Inferior parietal cortex (tissue), 1 donor: ENCODE data around the gene CAMK1D.

ENCODE experiments used
- DNase-seq: peaks from one replicate; pipeline ENCODE4 v3.0.0-alpha.2; 2016; ENCODE audit errors: extremely low spot score

The CAMK1D gene

DNA sequence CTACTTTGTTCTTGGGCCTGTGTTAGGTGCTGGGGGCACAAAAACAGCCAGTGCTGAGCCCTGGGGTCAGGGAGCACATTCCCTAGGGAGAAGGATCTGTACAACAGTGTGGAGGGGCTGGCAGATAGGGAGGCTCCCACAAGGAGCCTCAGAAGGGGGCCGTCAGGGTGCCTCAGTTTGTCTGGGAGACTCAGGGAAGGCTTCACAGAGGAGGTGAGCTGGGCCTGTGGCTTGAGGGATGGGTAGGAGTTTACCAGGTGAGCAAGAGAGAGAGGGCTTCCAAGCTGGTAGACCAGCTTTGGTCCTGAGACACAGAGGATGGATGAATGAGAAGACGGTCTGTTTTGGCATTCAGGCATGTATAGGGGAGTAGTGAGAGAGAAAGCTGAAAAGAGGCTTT, 52.1 kb downstream of the CAMK1D start:
- no peak for DNase-seq

DNA sequence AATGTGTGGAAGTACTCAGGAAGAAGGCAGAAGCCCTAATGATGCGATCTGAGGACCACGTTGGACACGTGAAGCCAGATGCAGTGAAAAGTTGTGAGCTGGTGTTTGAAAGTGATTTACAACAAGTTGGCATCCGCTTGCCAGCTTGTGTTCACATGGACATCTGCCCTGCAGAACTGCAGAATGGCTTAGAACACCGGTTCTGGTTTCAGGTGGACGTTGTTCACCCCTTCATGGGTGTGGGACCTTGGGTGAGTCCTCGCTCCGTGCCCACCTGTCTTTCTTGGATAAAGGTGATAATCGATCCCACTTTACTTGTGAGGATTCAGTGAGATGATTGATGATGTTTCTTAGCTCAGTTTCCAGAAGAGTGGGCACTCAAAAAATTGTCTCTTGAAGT, 53.8 kb downstream of the CAMK1D start:
- DNase-seq, result no peak

DNA sequence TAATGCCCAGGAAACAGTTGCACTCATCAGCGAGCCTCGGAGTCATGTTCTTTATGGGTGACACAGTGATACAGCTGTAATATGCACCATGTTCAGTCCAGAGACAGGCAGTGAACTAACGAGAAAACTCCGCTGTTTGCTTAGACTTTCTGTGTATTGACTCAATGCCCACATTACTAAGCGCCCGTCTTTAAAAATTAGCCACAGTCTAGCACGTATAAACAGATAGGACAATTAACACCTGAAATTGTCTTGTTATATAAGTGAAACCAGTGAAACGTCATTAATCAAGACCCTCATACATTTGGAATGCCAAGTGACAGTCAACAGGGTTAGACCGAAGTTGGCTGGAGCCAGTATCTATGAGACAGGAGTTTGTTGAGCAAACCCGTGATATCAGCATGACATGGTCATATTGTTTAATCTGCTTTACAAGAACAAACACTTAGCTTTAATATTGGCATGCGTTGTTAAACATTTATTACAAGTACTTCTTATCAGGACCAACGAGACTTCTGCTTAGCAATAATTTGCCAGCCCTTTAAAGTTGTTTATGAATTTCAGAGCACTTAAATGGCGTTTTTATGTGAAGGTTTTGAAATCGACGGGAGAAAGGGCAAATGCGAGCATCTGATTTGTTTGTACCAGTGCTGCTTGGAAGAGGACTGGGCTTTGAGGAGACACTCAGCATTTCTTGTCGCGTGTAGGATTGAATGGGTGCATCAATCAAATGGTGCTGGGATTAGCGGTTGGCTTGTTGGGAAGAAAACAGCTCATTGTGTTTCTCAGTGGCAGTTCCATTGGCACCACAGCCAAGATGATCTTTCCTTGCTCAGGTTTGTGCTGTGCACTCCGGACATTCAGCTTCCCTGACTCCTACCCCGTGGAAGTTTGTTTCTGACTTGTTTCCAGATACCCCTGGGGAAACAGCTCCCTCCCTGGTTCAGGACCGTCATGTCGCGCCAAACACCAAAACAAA, 56.3 kb downstream of the CAMK1D start:
- DNase-seq, result no peak

DNA sequence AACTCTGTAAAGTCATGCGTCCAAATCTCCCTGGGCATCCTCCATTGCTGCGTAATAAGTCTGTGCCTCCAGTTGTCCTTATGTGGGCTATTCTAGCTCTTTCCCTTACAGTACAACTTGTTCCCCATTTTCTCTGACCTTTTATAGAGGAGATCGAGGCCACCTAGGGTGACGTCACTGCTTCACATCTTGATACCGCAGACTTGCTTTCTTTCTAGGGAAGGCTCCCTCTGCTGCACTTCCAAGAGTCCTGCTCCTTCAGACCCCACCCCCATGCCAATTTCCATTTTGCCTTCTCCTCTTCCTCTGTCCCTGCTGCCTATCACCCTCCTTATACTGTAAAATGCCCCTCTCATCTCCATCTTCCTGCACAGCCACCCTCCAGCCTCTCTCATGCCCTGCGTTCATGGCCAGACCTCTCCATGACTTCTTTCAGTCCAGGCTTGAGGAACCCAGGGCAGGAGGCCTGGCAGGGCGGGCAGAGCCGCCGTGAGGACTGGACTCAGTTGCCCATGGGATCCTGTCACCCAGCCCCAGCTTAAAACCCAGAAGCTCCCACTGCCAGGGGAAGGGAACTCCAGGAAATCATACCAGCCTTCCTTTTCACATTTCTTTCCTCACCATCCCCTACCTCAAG, 57.5 kb downstream of the CAMK1D start:
- no peak for DNase-seq

DNA sequence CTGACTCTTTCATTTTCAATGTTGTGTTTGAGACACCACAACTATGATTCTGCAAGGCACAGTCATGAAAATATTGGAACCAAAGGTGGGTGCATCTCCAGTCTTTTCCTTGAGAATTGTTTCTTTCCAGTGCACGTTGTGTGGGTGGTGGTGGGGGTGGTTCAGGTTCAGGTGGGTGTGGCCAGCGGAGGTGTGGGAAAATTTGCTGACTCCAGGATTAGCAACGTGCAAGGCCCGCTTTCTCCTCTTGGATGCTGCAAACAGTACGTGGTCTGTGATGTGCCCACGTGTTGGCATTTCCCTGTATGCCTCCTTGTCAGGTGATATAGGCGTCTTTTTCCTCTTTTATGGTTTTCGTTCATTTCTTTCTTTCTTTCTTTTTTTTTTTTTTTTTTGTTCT, 59.1 kb downstream of the CAMK1D start:
- no peak for DNase-seq

DNA sequence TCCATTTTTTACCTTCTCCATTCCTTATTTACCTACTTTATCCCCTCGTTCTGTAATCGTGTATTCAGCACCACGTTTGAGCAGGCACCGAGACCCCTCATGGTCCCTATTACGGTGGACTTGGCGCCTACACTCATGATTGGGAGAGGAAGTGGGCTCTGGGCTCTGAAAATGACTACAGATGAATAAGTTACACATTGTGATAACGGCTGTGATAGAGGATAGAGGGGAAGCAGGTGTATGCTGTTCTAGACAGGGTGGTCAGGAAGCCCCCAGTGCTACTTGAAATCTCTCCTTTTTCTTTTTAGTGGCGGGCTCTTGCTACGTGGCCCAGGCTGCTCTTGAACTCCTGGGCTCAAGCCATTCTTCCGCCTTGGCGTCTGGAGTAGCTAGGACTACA, 59.8 kb downstream of the CAMK1D start:
- no peak for DNase-seq

DNA sequence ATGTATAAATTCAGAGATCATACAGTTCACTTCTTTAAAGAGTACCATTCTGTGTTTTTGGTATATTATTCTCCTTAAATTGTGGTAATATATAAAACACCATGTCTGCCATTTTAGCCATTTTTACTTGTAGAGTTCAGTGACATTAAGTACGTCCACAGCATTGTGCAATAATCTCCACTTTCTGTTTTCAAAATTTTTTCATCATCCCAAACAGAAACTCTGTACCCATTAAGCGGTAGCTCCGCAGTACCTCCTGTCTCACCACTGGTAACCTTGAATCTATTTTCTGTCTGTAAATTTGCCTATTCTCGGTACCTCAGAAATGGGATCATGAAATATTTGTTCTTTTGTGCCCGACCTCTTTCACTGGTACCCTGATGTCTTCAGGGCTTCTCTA, 60.3 kb downstream of the CAMK1D start:
- DNase-seq, result no peak

DNA sequence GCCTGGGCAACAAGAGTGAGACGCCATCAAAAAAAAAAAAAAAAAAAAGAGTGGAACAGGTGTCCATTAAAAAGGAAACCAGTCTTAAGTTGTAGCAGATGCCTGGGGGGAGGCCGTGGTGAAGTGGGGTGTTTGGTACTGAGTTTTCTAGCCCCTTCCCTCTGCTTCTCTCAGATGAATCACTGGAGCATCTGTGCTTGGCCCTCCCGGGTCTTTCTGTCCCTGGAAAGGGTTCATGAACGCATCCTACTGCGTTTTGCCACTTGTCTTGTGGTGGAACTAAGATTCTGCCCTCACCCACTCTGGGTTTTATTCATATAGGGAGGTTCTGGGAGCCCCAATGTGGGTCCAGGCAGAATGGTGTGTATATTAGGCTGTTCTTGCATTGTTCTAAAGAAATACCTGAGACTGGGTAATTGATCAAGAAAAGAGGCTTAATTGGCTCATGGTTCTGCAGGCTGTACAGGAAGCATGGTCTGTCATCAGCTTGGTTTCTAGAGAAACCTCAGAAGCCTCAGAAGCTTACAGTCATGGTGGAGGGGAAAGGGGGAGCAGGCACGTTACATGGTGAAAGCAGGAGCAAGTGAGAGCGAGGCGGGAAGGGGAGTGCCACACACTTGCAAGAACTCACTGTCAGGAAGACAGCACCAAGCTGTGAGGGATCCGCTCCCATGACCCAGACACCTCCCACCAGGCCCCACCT, 63.5 kb downstream of the CAMK1D start:
- DNase-seq, result no peak

DNA sequence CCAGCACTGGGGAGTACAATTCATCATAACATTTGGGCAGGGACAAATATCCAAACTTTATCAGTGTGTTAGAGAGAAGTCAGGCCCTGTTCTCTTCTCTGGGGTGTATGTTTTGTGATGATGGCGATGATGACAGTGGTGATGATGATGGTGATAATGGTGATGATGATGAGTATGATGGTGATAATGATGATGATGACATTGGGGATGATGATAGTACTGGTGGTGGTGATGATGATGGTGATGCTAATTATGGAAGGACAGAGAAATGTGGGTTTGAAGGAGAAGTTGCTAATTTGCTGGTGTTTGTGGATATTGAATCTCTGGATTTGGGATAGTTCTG, 64.0 kb downstream of the CAMK1D start:
- DNase-seq, result no peak

DNA sequence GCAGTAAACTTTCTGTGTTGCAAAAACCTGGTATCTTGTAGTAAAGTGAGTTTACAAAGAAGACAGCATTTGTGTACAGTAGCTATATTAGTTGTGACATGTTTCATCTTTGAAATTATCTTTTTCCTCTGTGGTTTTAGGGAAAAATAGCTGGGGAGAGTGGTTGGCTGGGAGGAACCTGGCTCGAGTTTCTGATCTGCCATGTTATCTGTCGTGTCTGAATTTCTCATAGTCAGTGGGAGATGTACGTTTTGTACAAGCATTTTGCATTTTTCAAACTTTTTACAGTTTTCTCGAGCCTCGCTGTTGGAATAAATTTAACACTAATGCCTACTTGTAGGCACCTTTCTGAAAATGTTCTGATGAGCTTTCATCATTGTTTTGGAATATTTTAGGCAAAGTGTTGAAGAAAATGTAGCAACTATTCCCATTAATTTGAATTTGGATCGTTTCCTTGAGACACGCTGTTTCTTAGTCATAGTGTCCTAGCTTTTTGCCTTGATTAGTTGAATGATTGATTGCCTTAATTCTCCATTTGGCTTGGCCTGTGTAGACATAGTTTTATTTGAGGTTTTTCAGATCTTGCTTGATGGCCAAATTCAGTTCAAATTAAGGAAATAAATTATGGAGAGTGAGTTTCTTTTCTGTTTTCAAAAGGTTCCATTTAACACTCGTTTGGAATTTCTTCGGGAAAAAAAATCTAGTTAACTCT, 65.1 kb downstream of the CAMK1D start:
- DNase-seq, result no peak

DNA sequence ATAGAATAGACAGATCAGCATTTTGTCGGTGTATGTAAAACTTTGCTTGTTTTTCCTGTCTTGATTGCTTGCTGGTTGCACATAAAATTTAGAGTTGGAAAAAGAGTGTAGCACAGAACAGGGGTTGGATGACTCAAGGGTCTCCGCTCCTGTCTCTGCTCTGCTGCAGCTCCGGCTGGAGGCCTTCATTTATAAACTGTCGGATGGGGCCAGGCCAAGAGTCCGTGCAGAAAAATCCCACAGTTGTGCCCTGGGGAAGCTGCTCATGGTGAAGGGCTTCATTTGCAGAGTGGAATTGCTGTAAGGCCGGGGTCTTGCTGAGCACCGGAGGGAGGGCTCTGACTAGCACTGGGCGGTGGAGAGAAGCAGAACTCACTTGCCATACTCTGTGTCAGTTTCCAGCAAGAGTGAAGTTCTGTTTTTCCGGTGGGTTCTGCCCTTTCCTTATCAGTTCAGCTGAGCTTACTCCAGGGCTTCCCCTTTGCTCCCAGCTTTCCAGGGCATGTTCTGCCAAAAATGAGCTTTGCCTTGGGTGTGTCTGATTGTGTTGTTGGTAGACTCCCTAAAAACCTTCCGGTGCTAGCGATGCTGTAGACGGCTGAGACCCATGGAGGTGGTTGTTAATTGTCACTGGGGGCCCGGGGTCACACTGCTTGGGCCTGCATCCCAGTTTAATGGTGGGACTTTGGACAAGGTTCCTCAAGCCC, 67.2 kb downstream of the CAMK1D start:
- no peak for DNase-seq

DNA sequence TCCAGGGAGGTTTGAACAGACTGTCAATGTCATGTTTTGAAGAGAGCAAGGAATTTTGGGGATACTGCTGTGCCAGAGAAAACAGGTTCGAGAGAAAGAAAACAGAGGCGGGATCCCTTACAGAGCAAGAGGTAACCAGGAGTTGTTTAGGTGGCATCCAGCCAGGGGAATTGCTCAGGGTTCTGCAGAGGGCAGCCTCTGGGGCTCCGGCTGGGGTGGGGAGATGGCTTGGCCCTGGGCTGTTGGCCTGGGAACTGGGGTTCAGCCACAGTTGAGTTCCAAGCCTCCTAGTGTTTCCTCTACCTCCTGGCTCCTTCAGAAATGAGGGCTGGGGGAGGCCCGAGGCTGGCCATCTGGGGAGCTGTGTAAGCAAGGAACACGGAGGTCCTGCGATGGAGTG, 68.0 kb downstream of the CAMK1D start:
- DNase-seq, result no peak

DNA sequence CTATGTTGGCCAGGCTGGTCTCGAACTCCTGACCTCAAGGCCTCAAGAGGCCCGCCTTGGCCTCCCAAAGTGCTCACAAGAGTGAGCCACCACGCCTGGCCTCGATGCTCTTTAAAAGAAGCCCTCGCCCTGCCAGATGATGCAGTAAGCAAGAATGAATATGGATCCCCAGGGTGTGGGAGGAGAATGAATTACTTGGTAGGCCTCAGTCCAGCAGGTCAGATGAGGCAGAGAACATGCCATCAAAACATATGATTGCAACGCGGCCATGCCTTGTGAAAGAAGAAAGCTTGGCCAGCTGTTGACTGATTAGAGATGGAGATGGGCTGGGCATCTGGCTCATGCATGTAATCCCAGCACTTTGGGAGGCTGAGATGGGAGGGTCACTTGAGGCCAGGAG, 68.7 kb downstream of the CAMK1D start:
- no peak for DNase-seq

DNA sequence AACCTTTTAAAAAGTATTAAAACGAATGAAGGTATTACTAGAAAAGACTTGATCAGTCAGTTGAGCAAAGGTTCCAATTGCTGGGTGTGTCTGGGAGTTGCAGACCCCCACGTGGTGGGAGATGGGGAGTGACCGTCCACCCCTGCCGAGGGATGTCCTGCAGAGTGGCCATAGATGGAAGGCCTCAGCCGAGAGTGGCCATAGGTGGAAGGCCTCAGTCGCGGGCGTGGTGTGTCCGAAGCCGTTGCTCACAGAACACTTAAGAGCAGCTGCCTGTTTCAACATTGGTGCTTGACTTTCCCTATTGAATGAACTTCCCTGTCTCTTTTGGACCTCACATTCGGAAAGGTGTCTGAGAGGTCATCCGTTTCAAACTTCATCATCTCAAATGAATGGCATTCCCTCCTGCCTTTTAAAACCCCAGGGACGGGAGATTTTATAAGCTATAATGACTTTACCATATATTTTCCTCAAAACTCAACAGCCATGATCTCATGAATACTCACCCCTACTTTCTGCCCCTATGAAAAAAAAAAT, 69.4 kb downstream of the CAMK1D start:
- DNase-seq, result no peak

DNA sequence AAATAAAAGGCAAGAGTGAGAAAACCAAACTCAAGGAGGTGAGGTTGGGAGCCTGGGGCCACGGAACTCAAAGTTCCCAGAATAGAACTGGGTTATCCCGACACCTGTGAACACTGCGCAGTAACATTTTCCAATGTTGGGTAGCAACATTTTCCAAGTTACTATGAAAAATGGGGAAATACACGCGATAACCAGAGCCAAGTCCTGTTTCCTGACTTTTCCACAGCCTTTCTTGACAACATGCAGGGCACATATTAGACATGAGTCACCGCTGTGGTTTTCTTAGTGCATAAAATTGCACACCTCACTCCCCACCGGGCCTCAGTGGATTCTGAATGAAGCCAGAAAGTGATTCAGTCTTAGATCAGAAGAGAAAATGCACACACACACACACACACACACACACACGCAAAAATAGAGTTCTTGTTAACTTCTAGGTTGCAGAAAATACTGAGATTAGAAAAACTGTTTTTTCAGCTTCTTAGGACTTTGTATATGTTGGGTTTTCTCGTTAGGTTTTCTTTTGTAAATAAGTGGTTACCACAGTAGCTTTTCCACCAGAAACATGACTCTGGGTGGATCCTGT, 70.0 kb downstream of the CAMK1D start:
- DNase-seq, result no peak

DNA sequence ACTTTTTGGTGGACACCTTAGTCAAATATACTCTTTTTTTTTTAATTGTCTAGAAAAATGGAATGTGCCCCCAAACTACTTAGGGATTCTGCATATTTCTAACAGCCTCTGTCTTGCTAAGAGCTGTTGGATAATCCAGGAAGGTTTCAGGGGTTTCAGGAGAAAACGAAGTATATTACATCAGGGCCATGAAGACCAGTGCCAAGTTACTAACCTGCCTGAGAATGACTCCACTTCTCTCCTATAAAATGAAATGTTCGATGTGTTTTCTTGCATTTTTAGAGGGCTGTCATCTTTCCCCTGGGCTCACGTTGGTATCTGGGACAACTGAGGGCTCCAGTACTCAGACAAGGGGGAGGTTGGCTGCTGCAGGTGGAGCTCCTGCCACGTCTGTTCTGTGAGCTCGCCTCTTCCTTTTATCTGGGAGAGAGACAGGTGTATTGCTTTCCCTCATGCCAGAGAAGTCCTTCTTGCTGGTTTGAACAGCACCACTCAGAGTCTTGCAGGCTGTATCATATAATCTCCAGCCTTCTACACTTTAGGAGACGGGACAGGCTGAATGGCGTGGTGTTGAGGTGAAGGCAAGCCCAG, 71.3 kb downstream of the CAMK1D start:
- no peak for DNase-seq

DNA sequence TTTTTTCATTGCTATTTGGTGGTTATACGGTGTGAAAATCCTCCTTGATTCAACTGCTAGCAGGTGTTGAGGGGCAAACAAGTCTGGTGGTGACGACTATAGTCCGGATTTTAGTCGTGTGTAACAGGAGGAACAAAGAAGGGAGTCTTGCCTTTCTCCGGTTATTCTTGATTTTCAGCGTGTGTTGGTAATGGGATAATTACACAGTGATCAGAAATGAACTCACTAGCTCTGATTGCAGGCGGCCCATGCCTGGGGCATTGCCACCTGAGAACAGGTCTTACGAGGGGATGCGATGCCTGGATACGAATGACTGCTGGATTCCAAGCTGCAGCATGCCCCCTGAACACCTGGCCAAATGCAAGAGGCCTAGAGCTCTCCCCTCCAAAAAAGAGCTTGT, 72.8 kb downstream of the CAMK1D start:
- no peak for DNase-seq

DNA sequence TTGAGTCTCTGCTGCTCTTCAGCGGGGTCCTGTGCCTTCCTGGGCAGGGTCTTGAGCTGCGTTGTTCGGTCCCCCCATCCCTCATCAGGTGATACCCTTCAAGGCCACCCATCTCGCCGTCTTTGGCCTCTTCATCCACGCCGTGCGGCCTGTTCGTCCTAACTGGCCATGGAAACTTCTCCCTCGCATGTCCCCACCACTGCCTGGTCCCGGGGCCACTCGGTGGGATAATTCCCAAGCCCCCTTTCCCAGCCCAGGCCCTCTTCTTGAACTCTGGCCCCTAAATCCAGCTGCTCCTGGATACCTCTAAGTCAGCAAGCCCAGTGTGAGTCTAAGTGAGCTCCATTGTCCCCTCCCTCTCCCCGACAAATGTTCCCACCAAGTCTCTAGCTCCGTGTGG, 74.5 kb downstream of the CAMK1D start:
- no peak for DNase-seq

DNA sequence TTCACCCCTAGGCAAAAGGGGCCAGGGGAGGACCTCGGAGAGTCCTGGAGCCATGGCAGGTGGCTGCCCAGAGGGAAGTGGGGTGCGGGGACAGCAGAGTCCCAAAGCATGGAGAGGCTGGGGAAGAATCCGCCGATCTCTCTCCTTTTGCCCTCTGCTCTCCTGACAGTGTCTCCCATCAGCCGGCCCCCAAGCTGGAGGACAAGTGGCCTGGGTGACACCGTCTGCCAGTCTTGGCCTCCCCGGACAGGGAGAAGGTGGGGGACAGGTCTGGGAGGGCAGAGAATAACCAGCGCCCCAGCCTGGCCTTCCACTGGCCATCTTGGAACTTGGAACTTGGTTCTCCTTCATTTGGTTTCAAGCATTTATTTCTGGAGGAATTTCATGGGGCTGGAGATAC, 77.9 kb downstream of the CAMK1D start:
- no peak for DNase-seq

DNA sequence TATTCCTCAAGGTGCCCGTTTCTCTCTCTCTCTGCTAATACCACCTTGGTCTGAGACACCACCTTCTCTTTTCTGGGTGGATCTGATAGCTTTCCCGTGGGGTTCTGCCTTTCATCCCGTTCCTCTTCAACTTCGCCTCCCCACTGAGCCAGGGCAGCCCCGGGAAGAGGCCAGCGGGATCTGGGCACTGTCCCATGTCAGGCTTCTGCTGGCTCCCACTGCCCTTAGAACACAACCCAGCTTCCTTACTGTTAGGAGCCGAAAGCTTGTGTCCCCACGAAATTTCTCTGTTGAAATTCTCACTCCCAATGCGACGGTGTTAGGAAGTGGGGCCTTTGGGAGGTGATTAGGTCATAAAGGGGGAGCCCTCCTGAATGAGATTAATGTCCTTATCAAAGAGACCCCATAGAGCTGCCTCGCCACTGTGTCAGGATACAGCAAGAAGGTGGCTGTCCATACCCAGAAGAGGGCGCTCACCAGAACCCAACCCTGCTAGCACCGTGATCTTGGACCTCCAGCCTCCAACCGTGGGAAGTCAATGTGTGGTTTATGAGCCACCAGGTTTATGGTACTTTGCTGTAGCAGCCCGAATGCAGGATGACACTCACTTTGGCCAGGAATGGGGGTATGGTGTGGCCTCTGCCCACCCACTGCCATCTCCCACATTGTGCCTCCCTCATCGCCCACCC, 79.2 kb downstream of the CAMK1D start:
- no peak for DNase-seq
